GM12801 (cell line): ENCODE data around the gene PITX1.

Experiments used
- CTCF ChIP-seq: IDR thresholded peaks from one replicate; pipeline ENCODE4 v1.5.1; 2011; ENCODE audit warnings: control low read depth; ENCODE audit not compliant: insufficient read length; ENCODE audit errors: extremely low read depth

Gene PITX1

GRCh38 chr5:135053989-135054388, 20.0 kb upstream of the PITX1 start:
- no peak for TF ChIP-seq CTCF

- no peak for TF ChIP-seq CTCF
These were observed 19.2 kb upstream of the PITX1 start for GRCh38 chr5:135053278-135053677.

- TF ChIP-seq CTCF: no peak
These were observed 18.6 kb upstream of the PITX1 start for GRCh38 chr5:135052511-135053145.

- TF ChIP-seq CTCF: no peak
These were observed 17.8 kb upstream of the PITX1 start for GRCh38 chr5:135051872-135052271.

- no peak for TF ChIP-seq CTCF
These were observed 17.4 kb upstream of the PITX1 start for GRCh38 chr5:135051399-135051798.

- no peak for TF ChIP-seq CTCF
These were observed 16.3 kb upstream of the PITX1 start for GRCh38 chr5:135050244-135050767.

- TF ChIP-seq CTCF: no peak
These were observed 14.9 kb upstream of the PITX1 start for GRCh38 chr5:135048930-135049329.

- TF ChIP-seq CTCF: no peak
These were observed 14.3 kb upstream of the PITX1 start for GRCh38 chr5:135048286-135048685.
